Ascending aorta (tissue), 2 donors: ENCODE measurements around the gene TXN. TPM values are rescaled to one million over a fixed set of nuclear protein-coding genes. Genes with fewer than 3 reads are reported as not detected.
"Not testable (repeated sequence)": the region's sequence is repeated elsewhere in the genome, so short reads cannot be mapped to it uniquely, and the experiment has no call there.

Source experiments
- DNase-seq, 2 donors: peaks; one replicate each; pipeline ENCODE4 v3.0.0-alpha.2; 2019; ENCODE audit warnings: low spot score in 2 of 2
- H3K27ac ChIP-seq, 2 donors: fragments of 200-600 bp; sonication (generic); one replicate each; pipeline ENCODE4 v1.5.1; 2016 to 2017; ENCODE audit warnings: mild to moderate bottlenecking in 1 of 2
- H3K27me3 ChIP-seq: fragments of 200-600 bp; sonication (generic); one replicate; pipeline ENCODE4 v1.5.1; 2017
- H3K36me3 ChIP-seq, 2 donors: fragments of 200-600 bp; sonication (generic); one replicate each; pipeline ENCODE4 v1.5.1; 2016
- H3K4me1 ChIP-seq, 2 donors: fragments of 200-600 bp; sonication (generic); one replicate each; pipeline ENCODE4 v1.5.1; 2016 to 2017; ENCODE audit warnings: mild to moderate bottlenecking in 1 of 2
- H3K4me3 ChIP-seq, 2 donors: fragments of 200-600 bp; sonication (generic); one replicate each; pipeline ENCODE4 v1.5.1; 2016 to 2017; ENCODE audit warnings: mild to moderate bottlenecking in 1 of 2
- H3K9me3 ChIP-seq, 2 donors: fragments of 200-600 bp; sonication (generic); one replicate each; pipeline ENCODE4 v1.5.1; 2016
- CTCF ChIP-seq, 3 experiments: fragments of 200-600 bp in 2 of 3; fragments of 450-650 bp in 1 of 3; sonication (generic) in 2 of 3; IDR thresholded peaks; one replicate each; pipeline ENCODE4 v1.5.1; 2016 to 2019; ENCODE audit warnings: antibody characterized with exemption in 3 of 3, mild to moderate bottlenecking in 1 of 3, moderate library complexity in 1 of 3
- intact Hi-C: fragments of 100-400 bp; cut with DNase I; formaldehyde crosslinking; loops from one replicate; pipeline ENCODE4 v1.15.1; 2023
- total RNA-seq: library from RNA; depleted of rRNA; stranded (reverse); fragments of >200 nt; gene quantifications from one replicate; pipeline ENCODE4 v1.1.0, GENCODE V29; 2016

TXN gene
- total RNA-seq, 1 donor from 2014 or later, result 28.9 TPM

- H3K9me3 ChIP-seq, result no peaks in the 10 kb centered on the region
- no peak for TF ChIP-seq CTCF (IDR thresholded peaks at IDR 0.05)
- H3K27ac ChIP-seq, result no peak overlapping the region
- intact Hi-C loops, result no loop called here
- H3K27me3 ChIP-seq, result no peaks in the 10 kb centered on the region
- H3K4me3 ChIP-seq, result no peak overlapping the region
- no peaks in the 10 kb centered on the region for H3K36me3 ChIP-seq
- no peak for DNase-seq
- peaks cover 0 to 4% of the 10 kb centered on the region in 2 donors for H3K4me1 ChIP-seq
Measured at GRCh38 chr9:110197330-110198187, 58.7 kb downstream of the TXN start.

- H3K36me3 ChIP-seq, H3K27me3 ChIP-seq, H3K9me3 ChIP-seq, H3K4me3 ChIP-seq, intact Hi-C loops, H3K27ac ChIP-seq, DNase-seq: not testable (repeated sequence)
- peaks cover 3 to 12% of the 10 kb centered on the region in 2 donors for H3K4me1 ChIP-seq
Measured at GRCh38 chr9:110196084-110196499, 60.2 kb downstream of the TXN start.

Other genes starting within 250 kb of the TXN start
- not detected for gene C9orf152, start 48.3 kb downstream of the TXN start, total RNA-seq
- gene TXNDC8, start 81.4 kb upstream of the TXN start, total RNA-seq, result not detected